ENCODE data around the gene MZF1. TPM values are rescaled to one million over a fixed set of nuclear protein-coding genes. Genes with fewer than 3 reads are reported as not detected.

MZF1 gene
- total RNA-seq, 1 donor from 2014 or later, result 30.9 TPM

GRCh38 chr19:58538257-58539168 lies 34.6 kb downstream of the MZF1 start:
- Mint-ChIP-seq H3K4me1 (ENCODE audit: unreplicated experiment) (peaks cover 6% of the 10 kb centered on the region), H3K27me3 (ENCODE audit: unreplicated experiment) (peaks cover 21% of the 10 kb centered on the region), H3K4me3 (ENCODE audit: unreplicated experiment) (peak overlapping the region; percentile 62), H3K9me3 (ENCODE audit: unreplicated experiment) (no peaks in the 10 kb centered on the region), H3K36me3 (ENCODE audit: unreplicated experiment) (no peaks in the 10 kb centered on the region), H3K27ac (ENCODE audit: unreplicated experiment) (no peak overlapping the region)
- TF ChIP-seq, protein P1, sequence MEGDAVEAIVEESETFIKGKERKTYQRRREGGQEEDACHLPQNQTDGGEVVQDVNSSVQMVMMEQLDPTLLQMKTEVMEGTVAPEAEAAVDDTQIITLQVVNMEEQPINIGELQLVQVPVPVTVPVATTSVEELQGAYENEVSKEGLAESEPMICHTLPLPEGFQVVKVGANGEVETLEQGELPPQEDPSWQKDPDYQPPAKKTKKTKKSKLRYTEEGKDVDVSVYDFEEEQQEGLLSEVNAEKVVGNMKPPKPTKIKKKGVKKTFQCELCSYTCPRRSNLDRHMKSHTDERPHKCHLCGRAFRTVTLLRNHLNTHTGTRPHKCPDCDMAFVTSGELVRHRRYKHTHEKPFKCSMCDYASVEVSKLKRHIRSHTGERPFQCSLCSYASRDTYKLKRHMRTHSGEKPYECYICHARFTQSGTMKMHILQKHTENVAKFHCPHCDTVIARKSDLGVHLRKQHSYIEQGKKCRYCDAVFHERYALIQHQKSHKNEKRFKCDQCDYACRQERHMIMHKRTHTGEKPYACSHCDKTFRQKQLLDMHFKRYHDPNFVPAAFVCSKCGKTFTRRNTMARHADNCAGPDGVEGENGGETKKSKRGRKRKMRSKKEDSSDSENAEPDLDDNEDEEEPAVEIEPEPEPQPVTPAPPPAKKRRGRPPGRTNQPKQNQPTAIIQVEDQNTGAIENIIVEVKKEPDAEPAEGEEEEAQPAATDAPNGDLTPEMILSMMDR (IDR thresholded peaks at IDR 0.05), result no peak
- DNase-seq (ENCODE audit: extremely low spot score, unreplicated experiment), result no peak

DNA sequence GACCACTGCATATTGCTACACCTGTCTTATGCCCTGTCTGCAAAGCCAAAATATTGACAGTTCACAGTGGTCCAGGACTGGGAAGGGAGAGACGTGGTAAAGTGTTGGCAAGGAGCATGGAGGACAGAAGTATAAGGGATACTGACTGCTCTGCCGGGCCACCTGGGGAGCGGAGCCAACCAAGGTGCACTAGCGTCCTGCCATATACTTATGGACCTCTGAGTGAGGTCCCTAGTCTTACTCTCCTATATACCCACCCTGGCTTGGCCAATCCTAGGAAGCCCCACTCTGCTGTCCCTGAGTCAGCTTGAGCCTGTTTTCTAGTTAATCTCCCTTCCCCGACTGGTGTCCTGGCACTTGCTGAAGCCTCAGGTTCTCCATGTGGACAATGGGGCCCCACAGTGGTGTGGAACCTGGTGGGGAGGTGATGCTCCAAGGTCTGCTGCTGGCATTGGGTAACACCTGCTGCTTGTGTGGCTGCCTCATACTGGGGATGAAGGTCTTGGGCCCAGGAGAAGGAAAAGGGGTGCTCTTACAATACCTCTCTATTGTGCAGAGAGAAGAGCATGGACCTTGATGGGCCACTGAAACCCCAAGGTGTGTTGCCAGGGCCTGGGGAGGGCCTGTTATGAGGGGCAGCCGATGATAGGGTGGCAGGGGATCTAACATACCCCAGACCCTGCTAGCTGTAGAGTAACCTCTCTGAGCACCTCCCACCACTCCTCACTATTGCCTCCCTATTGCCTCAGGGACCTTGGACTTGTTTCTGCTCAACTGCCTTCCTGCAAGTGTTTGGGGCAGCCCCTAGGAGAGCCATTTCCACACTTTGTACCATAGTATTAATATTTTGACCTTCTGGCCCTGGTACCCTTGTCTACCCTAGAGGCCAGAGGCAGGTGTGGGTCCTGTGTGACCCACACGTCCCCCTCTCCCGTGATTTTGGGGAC lies 36.0 kb downstream of the MZF1 start:
- no peaks in the 10 kb centered on the region for H3K36me3 Mint-ChIP-seq (ENCODE audit: unreplicated experiment)
- H3K27ac Mint-ChIP-seq (ENCODE audit: unreplicated experiment), result no peak overlapping the region
- H3K4me3 Mint-ChIP-seq (ENCODE audit: unreplicated experiment), result no peak overlapping the region
- H3K27me3 Mint-ChIP-seq (ENCODE audit: unreplicated experiment), result peaks cover 31% of the 10 kb centered on the region
- H3K4me1 Mint-ChIP-seq (ENCODE audit: unreplicated experiment), result peaks cover 3% of the 10 kb centered on the region
- no peak for DNase-seq (ENCODE audit: extremely low spot score, unreplicated experiment)
- TF ChIP-seq, protein P1 (IDR thresholded peaks at IDR 0.05), result no peak
- no peaks in the 10 kb centered on the region for H3K9me3 Mint-ChIP-seq (ENCODE audit: unreplicated experiment)

- Mint-ChIP-seq H3K4me1 (ENCODE audit: unreplicated experiment) (peaks cover 3% of the 10 kb centered on the region), H3K9me3 (ENCODE audit: unreplicated experiment) (no peaks in the 10 kb centered on the region), H3K36me3 (ENCODE audit: unreplicated experiment) (no peaks in the 10 kb centered on the region), H3K4me3 (ENCODE audit: unreplicated experiment) (no peak overlapping the region), H3K27me3 (ENCODE audit: unreplicated experiment) (peaks cover 43% of the 10 kb centered on the region), H3K27ac (ENCODE audit: unreplicated experiment) (no peak overlapping the region)
- TF ChIP-seq, protein P1 (IDR thresholded peaks at IDR 0.05), result no peak
- DNase-seq (ENCODE audit: extremely low spot score, unreplicated experiment), result no peak
Observed at GRCh38 chr19:58535857-58536256, 37.3 kb downstream of the MZF1 start.

GRCh38 chr19:58531034-58531840 lies 41.9 kb downstream of the MZF1 start:
- no peaks in the 10 kb centered on the region for H3K9me3 Mint-ChIP-seq (ENCODE audit: unreplicated experiment)
- H3K36me3 Mint-ChIP-seq (ENCODE audit: unreplicated experiment), result no peaks in the 10 kb centered on the region

More at GRCh38 chr19:58531034-58531840, 41.9 kb downstream of the MZF1 start:
- no peak overlapping the region for H3K4me3 Mint-ChIP-seq (ENCODE audit: unreplicated experiment)
- no peak overlapping the region for H3K27ac Mint-ChIP-seq (ENCODE audit: unreplicated experiment)
- TF ChIP-seq, protein P1 (IDR thresholded peaks at IDR 0.05), result no peak
- H3K27me3 Mint-ChIP-seq (ENCODE audit: unreplicated experiment), result peaks cover 30% of the 10 kb centered on the region
- no peak for DNase-seq (ENCODE audit: extremely low spot score, unreplicated experiment)
- H3K4me1 Mint-ChIP-seq (ENCODE audit: unreplicated experiment), result no peaks in the 10 kb centered on the region
